ENCODE measurements around the gene CA6.
"Not testable (repeated sequence)": the region's sequence is repeated elsewhere in the genome, so short reads cannot be mapped to it uniquely, and the experiment has no call there.

DNA sequence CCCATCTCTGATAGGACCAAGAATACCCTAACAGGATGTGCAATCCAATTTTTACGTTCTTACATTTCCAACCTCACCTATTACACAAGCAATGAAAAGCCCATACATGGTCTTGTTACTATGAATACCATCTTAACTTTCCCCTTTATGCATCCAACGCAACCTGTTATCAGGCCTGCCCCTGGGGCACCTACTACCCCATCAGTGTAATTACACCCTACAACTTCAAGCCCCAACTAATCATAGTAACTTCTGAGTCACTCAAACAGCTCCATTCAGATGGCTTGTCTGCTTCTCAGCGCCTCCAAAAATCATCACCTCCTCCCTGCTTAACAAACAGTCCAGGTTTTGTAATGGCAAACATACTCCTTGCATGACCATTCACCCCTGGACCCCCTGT lies 48.9 kb upstream of the CA6 start:
- TF ChIP-seq, protein P1, sequence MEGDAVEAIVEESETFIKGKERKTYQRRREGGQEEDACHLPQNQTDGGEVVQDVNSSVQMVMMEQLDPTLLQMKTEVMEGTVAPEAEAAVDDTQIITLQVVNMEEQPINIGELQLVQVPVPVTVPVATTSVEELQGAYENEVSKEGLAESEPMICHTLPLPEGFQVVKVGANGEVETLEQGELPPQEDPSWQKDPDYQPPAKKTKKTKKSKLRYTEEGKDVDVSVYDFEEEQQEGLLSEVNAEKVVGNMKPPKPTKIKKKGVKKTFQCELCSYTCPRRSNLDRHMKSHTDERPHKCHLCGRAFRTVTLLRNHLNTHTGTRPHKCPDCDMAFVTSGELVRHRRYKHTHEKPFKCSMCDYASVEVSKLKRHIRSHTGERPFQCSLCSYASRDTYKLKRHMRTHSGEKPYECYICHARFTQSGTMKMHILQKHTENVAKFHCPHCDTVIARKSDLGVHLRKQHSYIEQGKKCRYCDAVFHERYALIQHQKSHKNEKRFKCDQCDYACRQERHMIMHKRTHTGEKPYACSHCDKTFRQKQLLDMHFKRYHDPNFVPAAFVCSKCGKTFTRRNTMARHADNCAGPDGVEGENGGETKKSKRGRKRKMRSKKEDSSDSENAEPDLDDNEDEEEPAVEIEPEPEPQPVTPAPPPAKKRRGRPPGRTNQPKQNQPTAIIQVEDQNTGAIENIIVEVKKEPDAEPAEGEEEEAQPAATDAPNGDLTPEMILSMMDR (IDR thresholded peaks at IDR 0.05 in 8 of 11, conservative IDR thresholded peaks at IDR 0.05 in 3 of 11), result not testable (repeated sequence)
- TF ChIP-seq POLR2AphosphoS5 (IDR thresholded peaks at IDR 0.05), result not testable (repeated sequence)
